Measurements from ENCODE around the gene PKP4.

The PKP4 gene

GRCh38 chr2:158731386-158731785, 274.6 kb downstream of the PKP4 start:
- no peak for DNase-seq (ENCODE audit: low read depth in 1 of 2, low spot score in 1 of 2)

All from activated T-helper 1 cell treated with anti-CD3 and anti-CD28 coated beads, Interleukin-2, amount 50 U/mL, for 16 hours (primary cell).